T-helper 22 cell (primary cell): ENCODE data around the gene SEC31A.
"Not testable (repeated sequence)": the region's sequence is repeated elsewhere in the genome, so short reads cannot be mapped to it uniquely, and the experiment has no call there.

Experiments
- DNase-seq: peaks from one replicate; pipeline ENCODE4 v3.0.0-alpha.2; 2020; ENCODE audit warnings: low read depth

SEC31A gene

DNA sequence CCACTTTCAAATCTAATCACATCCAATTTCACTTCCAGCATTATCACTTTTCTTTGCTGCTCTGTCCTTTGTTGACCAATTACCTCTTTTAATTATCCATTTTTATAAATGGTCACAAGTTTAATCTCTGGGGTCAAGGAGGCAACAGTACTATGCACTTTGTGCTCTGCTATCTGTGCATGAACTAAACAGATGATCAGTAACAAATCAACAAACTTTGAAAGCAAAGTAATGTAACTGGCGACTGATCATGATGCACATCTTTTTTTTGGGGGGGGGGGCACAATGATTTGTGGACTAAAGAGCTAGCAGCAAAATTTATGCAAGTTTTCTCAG, 1.5 kb upstream of the SEC31A start:
- DNase-seq, result no peak

DNA sequence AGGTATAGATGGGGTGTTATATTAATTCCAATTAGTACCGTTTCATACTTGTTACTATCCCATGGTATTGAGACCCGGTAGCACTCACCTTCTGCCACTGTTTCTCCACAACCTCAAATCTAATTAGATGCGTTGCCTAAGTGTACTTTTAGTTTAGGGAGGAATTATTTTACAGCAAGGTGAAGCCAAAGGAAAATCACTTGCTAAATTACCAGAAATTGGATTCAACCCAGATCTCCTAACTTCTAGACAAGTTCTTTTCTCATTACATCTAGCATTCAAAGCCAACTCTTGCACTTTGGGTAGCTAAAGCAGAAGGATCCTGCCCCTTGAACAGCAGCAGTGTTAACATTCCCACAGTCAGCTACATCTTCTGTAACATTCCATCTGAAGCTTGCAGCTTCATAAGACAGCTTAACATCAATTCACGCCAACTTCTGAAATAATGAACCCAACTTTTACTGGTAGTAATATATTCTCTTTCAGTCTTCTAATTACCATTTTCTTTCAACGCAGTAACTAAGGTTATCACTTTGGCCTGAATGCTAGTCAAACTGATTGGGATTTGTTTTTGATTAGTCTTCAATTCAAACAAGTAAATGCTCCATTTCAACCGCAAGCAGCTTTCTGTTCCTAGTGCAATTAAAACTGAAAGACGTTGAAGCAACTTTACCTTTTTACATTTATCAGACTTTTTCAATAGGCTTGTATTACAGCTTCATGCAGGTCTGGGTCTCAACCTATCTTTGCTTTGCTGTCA, 934 bp upstream of the SEC31A start:
- DNase-seq, result no peak

GRCh38 chr4:82890528-82890900, 439 bp downstream of the SEC31A start:
- no peak for DNase-seq

GRCh38 chr4:82889287-82889686, 1.7 kb downstream of the SEC31A start:
- DNase-seq, result no peak

GRCh38 chr4:82886147-82886942, 4.6 kb downstream of the SEC31A start:
- DNase-seq, result no peak

DNA sequence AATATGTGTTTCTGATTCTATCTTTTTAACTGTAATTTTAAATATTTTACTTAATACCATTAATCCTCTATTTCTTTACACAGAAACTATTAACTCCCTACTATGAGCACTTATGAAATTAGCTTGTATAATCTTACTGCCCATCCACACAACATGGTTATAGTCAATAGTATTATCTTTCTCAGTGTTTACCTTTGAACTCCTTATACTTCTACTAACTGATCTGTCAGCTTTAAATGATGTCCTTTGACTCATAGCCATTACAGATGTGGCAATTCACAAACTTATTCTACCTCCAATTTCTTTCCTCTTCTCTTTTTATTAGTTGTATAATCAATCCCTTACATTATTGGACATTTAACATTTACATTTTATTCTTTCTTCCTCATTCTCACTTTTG, 5.5 kb downstream of the SEC31A start:
- no peak for DNase-seq

GRCh38 chr4:82868572-82868971, 22.4 kb downstream of the SEC31A start:
- no peak for DNase-seq

- no peak for DNase-seq
Observed at GRCh38 chr4:82866706-82867385, 24.1 kb downstream of the SEC31A start.

GRCh38 chr4:82866033-82866432, 24.9 kb downstream of the SEC31A start:
- not testable (repeated sequence) for DNase-seq

DNA sequence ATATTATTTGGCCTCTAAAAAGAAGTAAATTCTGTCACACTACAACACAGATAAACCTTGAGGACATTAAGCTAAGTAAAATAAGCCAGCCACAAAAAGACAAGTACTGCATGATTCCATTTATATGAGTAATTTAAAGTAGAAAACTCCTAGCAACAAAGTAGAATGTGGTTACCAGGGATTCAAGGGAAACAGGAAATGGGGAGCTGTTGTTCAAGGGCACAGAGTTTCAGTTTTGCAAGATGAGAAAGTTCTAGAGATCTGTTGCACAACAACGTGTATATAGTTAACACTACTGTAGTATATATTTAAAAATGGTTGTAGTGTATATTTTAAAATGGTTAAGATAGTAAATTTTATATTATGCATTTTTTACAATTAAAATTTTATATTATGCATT, 25.4 kb downstream of the SEC31A start:
- DNase-seq, result no peak

GRCh38 chr4:82864336-82864979, 26.5 kb downstream of the SEC31A start:
- DNase-seq, result no peak

DNA sequence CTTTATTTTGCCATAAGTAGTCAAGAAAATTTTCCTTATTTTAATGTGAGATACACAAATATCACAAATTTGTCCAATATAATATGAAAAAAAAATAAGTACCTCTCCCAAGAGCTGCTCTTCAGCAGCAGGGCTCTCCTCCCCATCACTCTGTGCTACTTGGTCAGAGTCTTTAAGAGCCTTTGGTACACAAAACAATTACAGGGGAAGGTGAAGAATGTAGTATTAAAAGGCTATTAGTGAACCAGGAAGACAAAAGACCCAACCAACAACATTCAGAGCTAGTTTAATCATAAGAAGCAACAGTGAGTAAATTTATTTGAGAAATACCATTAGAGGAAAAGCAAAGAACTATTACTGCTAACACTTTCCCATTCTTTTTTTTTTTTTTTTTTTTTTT, 29.4 kb downstream of the SEC31A start:
- no peak for DNase-seq

GRCh38 chr4:82860487-82860886, 30.5 kb downstream of the SEC31A start:
- not testable (repeated sequence) for DNase-seq

- no peak for DNase-seq
Observed at GRCh38 chr4:82852751-82853285, 38.1 kb downstream of the SEC31A start.

DNA sequence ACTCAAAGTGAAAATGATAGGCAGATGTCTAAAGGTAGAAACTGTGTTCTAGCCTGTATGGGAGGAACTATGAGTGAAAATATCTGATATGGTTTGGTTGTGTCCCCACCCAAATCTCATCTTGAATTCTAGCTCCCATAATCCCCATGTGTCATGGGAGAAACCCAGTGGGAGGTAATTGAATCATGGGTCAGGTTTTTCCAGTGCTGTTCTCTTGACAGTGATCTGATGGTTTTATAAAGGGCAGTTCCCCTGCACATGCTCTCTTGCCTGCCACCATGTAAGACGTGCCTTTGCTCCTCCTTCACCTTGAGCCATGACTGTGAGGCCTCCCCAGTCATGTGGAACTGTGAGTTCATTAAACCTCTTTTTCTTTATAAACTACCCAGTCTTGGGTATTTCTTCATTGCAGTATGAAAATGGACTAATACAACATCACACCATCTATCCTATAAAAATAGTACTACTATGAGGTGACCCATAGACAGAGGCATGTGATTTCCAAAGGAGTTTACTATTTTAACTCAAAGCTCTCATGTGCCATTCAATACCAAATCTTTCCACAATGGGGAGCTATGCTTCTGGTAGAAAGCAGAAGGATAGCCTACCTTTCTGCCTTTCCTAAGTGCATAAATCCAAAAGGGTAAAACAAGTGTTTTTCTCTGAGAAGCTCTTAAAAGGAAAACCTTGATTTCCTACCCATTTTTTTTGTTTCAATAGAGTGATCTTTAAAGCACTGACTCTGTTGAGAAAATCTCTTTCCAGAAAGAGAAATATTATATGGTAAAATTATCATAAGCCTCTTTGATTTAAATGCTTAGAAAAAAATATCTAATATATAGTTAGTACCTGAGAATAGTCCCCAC, 38.8 kb downstream of the SEC31A start:
- DNase-seq, result no peak

GRCh38 chr4:82851318-82851717, 39.6 kb downstream of the SEC31A start:
- DNase-seq, result no peak

GRCh38 chr4:82850684-82851083, 40.3 kb downstream of the SEC31A start:
- DNase-seq, result no peak

DNA sequence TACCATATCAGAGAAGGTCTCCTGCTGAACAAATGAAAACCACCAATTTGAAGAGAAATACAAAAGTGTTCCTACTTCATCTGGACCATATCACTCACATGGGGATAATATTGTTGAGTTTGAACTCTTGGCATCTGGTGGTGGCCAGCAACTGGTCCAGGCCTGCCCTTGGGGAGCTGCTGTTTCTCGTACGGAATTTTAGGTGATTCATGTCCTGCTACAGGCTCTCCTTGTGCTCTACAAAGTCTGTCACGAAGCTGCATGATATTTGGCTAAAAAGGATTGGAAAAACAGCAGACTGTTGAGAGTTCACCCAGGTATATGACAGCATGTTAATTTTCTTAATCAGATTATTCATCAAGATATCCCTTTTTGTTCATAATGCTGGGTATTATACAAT, 42.2 kb downstream of the SEC31A start:
- DNase-seq, result no peak

DNA sequence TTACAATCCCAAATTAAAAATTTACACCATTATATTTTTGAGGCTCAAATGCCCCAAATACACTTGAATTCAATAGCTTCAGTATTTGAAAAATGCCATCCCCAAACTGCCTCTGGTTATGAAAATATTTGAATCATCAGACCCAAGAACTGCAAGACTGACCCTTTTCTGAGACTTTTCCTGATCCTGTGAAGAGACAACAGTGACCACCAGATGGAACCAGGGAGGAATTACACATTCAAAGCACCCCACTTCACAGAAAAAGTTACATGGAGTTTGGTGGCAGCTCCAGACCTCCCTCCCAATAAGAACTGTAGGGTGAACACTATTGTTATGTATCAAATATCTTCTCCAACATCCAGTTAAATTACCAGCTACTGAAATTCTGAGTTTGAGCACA, 48.4 kb downstream of the SEC31A start:
- no peak for DNase-seq

DNA sequence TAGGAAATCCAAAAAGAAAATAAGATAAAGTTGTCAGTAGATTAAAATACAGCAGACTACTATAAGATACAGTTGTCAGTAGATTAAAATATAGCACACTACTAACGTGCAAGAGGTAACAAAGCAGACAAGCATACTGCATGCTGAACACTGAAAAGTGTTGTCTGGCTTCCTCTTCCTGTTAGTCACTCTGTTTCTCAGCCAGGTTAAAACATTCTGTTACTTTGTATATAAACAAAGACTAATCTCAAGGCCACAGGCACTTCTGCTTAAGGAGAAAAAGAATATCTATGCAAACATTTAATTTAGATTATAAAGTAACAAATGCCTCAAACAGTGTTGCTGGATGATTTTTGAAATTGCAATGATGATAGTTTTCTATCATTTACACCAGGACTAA, 51.3 kb downstream of the SEC31A start:
- no peak for DNase-seq

- no peak for DNase-seq
Observed at GRCh38 chr4:82833696-82834313, 57.1 kb downstream of the SEC31A start.
